ENCODE data around the gene PLXDC1.
"Not testable (repeated sequence)": the region's sequence is repeated elsewhere in the genome, so short reads cannot be mapped to it uniquely, and the experiment has no call there.

The PLXDC1 gene

DNA sequence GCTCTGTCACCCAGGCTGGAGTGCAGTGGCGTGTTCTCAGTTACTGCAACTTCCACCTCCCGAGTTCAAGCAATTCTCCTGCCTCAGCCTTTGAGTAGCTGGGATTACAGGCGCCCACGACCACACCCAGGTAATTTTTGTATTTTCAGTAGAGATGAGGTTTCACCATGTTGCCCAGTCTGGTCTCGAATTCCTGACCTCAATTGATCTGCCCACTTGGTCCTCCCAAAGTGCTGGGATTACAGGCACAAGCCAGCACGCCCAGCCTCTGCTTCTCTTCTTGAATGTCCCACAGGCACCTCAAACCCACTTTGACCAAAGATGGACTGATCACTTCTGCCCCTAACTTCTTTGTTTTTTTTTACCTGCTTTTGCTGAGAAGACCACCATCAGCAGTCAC lies 19.1 kb upstream of the PLXDC1 start:
- Histone ChIP-seq H3K36me3 (replicated peaks) (peaks cover 4% of the 10 kb centered on the region), H3K27ac (no peak overlapping the region), H3K27me3 (replicated peaks) (peaks cover 13% of the 10 kb centered on the region), H3K4me3 (ENCODE audit: low read depth, low read length) (no peak overlapping the region)
- TF ChIP-seq, protein P1, sequence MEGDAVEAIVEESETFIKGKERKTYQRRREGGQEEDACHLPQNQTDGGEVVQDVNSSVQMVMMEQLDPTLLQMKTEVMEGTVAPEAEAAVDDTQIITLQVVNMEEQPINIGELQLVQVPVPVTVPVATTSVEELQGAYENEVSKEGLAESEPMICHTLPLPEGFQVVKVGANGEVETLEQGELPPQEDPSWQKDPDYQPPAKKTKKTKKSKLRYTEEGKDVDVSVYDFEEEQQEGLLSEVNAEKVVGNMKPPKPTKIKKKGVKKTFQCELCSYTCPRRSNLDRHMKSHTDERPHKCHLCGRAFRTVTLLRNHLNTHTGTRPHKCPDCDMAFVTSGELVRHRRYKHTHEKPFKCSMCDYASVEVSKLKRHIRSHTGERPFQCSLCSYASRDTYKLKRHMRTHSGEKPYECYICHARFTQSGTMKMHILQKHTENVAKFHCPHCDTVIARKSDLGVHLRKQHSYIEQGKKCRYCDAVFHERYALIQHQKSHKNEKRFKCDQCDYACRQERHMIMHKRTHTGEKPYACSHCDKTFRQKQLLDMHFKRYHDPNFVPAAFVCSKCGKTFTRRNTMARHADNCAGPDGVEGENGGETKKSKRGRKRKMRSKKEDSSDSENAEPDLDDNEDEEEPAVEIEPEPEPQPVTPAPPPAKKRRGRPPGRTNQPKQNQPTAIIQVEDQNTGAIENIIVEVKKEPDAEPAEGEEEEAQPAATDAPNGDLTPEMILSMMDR (IDR thresholded peaks at IDR 0.05; ENCODE audit: low read depth, low read length, missing control alignments): no peak
- no peak for DNase-seq
- in situ Hi-C loops (cut with HindIII; ENCODE audit: low pct_ligation_motif_present, low sequenced_read_pairs): no loop called here

DNA sequence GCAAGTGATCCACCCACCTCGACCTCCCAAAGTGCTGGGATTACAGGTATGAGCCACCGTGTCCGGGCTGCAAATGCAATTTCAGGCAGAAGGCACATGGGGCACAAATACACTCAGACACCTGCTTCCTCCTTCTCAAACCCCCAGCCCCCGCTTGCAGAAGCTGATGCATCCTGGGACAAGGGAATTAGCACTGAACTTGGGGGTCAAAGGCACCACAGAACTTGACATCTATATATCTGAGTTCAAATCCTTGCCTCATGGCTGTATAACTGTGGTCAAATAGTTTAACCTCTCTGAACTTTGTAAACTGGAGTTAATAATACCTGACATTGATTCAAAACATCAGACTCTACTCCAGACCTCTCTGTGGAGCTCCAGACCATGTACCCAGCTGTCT lies 18.7 kb upstream of the PLXDC1 start:
- TF ChIP-seq, protein P1 (IDR thresholded peaks at IDR 0.05; ENCODE audit: low read depth, low read length, missing control alignments): no peak
- DNase-seq: no peak
- H3K4me3 ChIP-seq (ENCODE audit: low read depth, low read length): no peak overlapping the region
- no peak overlapping the region for H3K27ac ChIP-seq
- H3K36me3 ChIP-seq (replicated peaks): peaks cover under 1% of the 10 kb centered on the region
- peaks cover 17% of the 10 kb centered on the region for H3K27me3 ChIP-seq (replicated peaks)
- in situ Hi-C loops (cut with HindIII; ENCODE audit: low pct_ligation_motif_present, low sequenced_read_pairs): no loop called here

DNA sequence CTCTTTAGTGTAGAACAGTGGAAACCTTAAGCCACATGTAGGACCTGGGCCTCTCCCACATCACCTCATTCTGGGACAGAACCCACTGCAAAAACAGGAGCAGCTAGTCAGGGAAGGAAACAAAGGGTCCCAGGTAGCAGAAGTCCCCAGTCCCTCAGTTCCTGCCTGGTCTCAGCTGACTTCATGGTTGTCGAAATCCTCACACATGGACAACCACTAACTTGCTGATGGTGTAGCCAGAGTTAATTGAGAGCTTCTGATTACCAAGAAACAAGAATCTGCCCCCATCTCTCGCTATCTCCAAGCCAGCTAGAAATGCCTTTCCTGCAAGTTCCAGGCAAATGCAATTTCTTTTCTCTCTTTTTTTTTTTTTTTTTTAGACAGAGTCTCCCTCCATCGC lies 18.1 kb upstream of the PLXDC1 start:
- in situ Hi-C loops (cut with HindIII; ENCODE audit: low pct_ligation_motif_present, low sequenced_read_pairs): no loop called here
- no peak for DNase-seq
- Histone ChIP-seq H3K36me3 (replicated peaks) (no peaks in the 10 kb centered on the region), H3K27me3 (replicated peaks) (peaks cover 17% of the 10 kb centered on the region), H3K4me3 (ENCODE audit: low read depth, low read length) (no peak overlapping the region), H3K27ac (no peak overlapping the region)
- TF ChIP-seq, protein P1 (IDR thresholded peaks at IDR 0.05; ENCODE audit: low read depth, low read length, missing control alignments): no peak

DNA sequence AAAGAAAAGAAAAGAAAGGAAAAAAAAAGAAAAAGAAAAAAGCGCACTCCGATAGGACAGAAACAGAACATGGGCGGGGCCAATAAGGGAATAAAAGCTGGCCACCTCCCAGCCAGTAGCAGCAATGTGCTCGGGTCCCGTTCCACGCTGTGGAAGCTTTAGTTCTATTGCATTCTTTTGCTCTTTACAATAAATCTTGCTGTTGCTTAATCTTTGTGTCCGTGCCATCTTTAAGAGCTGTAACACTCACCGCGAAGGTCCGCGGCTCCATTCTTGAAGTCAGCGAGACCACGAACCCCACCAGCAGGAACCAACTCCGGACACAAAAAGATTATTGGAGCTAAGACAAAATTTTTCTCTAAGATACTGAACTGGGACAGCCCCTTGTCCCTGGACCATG lies 17.7 kb upstream of the PLXDC1 start:
- TF ChIP-seq, protein P1 (IDR thresholded peaks at IDR 0.05; ENCODE audit: low read depth, low read length, missing control alignments): no peak
- H3K4me3 ChIP-seq (ENCODE audit: low read depth, low read length): no peak overlapping the region
- peaks cover 17% of the 10 kb centered on the region for H3K27me3 ChIP-seq (replicated peaks)
- no peak for DNase-seq
- H3K27ac ChIP-seq: no peak overlapping the region
- in situ Hi-C loops (cut with HindIII; ENCODE audit: low pct_ligation_motif_present, low sequenced_read_pairs): no loop called here
- H3K36me3 ChIP-seq (replicated peaks): no peaks in the 10 kb centered on the region

DNA sequence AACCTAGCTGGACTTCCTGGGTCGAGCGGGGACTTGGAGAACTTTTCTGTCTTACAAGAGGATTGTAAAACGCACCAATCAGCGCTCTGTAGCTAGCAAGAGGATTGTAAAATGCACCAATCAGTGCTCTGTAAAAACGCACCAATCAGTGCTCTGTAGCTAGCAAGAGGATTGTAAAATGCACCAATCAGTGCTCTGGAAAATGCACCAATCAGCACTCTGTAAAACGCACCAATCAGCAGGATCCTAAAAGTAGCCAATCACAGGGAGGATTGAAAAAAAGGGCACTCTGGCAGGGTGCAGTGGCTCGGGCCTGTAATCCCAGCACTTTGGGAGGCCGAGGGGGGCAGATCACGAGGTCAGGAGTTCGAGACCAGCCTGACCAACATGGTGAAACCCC lies 17.1 kb upstream of the PLXDC1 start:
- in situ Hi-C loops (cut with HindIII; ENCODE audit: low pct_ligation_motif_present, low sequenced_read_pairs); DNase-seq; H3K4me3 ChIP-seq (ENCODE audit: low read depth, low read length); H3K27ac ChIP-seq; H3K36me3 ChIP-seq (replicated peaks): not testable (repeated sequence)
- peaks cover 17% of the 10 kb centered on the region for H3K27me3 ChIP-seq (replicated peaks)

DNA sequence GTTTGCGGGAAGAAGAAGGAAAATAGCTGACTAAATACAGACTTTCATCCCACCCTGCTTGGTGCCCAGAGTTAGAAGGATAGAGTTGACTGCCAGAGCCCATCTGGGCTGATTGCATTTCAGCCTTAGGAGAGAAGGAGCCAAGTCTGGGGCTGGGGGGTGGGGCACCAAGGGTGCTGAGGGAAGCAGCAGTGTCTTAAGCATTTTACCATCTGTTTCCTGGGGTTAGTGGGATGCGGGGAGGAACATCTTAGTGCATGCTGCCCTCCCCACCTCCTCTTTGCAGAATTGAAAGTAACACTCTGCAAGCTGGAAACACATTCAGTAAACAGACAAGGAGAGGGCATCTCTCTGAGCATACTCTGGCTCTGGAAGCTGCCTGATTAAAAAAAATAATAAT lies 16.0 kb upstream of the PLXDC1 start:
- TF ChIP-seq, protein P1 (IDR thresholded peaks at IDR 0.05; ENCODE audit: low read depth, low read length, missing control alignments): no peak
- no peak for DNase-seq
- in situ Hi-C loops (cut with HindIII; ENCODE audit: low pct_ligation_motif_present, low sequenced_read_pairs): no loop called here
- no peaks in the 10 kb centered on the region for H3K36me3 ChIP-seq (replicated peaks)
- no peak overlapping the region for H3K27ac ChIP-seq
- no peak overlapping the region for H3K4me3 ChIP-seq (ENCODE audit: low read depth, low read length)
- H3K27me3 ChIP-seq (replicated peaks): peaks cover 17% of the 10 kb centered on the region
